Measurements from ENCODE around the gene MKX. TPM values are rescaled to one million over a fixed set of nuclear protein-coding genes. Genes with fewer than 3 reads are reported as not detected.

Gene MKX
- total RNA-seq, 2 experiments from 2014 or later: 0.81 to 1.1 TPM

DNA sequence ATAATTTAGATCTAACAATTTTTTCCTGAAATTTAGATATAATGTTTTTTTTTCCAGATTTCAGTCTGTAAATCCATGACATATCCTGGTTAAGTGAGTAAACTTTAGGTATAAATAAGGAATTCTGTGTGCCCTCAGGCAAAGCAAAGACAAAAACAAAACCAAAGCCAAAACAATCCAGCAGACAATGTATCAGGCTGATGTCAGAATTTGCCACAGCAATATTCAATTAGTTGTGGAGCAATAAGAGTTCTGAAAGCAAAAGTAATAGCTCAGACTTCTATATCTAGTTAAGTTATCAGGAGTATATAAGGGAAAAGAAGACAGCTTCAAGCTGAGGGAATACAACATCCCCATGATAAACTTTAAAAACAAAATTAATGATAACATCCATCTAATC lies 82.0 kb downstream of the MKX start:
- intact Hi-C loops (cut with micrococcal nuclease): no loop called here
- ATAC-seq: no peak
- CTCF ChIA-PET: no interaction called here
- no peaks in the 10 kb centered on the region for H3K9me3 Mint-ChIP-seq
- H3K27ac Mint-ChIP-seq: no peak overlapping the region
- no peak overlapping the region for H3K4me3 Mint-ChIP-seq
- peaks cover 31% of the 10 kb centered on the region for H3K27me3 Mint-ChIP-seq
- DNase-seq: no peak
- H3K36me3 Mint-ChIP-seq (ENCODE audit: low read depth): no peaks in the 10 kb centered on the region
- TF ChIP-seq, protein P1, sequence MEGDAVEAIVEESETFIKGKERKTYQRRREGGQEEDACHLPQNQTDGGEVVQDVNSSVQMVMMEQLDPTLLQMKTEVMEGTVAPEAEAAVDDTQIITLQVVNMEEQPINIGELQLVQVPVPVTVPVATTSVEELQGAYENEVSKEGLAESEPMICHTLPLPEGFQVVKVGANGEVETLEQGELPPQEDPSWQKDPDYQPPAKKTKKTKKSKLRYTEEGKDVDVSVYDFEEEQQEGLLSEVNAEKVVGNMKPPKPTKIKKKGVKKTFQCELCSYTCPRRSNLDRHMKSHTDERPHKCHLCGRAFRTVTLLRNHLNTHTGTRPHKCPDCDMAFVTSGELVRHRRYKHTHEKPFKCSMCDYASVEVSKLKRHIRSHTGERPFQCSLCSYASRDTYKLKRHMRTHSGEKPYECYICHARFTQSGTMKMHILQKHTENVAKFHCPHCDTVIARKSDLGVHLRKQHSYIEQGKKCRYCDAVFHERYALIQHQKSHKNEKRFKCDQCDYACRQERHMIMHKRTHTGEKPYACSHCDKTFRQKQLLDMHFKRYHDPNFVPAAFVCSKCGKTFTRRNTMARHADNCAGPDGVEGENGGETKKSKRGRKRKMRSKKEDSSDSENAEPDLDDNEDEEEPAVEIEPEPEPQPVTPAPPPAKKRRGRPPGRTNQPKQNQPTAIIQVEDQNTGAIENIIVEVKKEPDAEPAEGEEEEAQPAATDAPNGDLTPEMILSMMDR (IDR thresholded peaks at IDR 0.05): no peak
- POLR2A ChIA-PET: no interaction called here
- H3K4me1 Mint-ChIP-seq (ENCODE audit: low read depth): no peaks in the 10 kb centered on the region

DNA sequence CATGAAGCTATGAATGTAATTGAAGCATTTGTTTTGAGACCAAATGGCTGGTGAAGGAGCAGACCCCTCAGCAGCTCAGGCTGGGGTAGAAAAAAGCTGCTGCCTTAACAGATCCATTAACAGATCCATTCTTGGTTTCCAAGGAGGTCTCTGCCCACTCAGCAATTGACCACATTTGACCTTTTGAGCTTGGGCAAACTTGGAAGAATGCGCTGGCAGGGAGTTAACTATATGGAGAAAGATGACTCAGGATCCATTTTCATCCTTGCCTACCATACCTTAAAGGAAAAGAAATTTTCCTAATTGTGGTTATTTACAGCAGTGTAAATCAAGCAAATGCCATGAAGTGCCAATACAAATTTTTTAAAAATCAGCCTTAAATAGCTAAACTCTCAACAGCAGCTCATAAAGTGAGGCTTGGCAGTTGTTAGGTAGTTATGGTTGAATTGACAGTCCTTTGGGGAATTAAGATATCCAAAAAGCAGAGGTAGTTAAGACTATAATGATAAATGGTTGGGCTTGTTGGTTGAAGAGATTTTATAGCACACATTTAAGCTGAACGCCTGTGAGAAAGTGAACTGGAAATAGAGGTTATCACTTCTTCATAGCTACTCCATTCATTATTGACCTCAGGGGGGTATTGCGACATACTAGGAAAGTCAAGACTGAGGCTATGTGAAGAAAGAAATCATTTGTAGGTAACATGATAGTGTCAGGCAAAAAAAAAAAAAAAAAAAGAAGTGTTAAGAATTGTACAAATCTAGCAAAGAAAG lies 83.9 kb downstream of the MKX start:
- Mint-ChIP-seq H3K4me1 (ENCODE audit: low read depth) (no peaks in the 10 kb centered on the region), H3K9me3 (no peaks in the 10 kb centered on the region), H3K27ac (no peak overlapping the region), H3K4me3 (no peak overlapping the region), H3K36me3 (ENCODE audit: low read depth) (no peaks in the 10 kb centered on the region), H3K27me3 (peaks cover 31% of the 10 kb centered on the region)
- TF ChIP-seq, protein P1 (IDR thresholded peaks at IDR 0.05): no peak
- ATAC-seq: no peak
- CTCF ChIA-PET: interaction anchor here (0.7 kb wide), 1 partner anchor 527 kb away, joined by 4 read pairs; no protein-coding TSS in a partner anchor
- DNase-seq: no peak
- POLR2A ChIA-PET: interaction anchor here (0.7 kb wide), 1 partner anchor 1016 kb away, joined by 4 read pairs; no protein-coding TSS in a partner anchor
- intact Hi-C loops (cut with micrococcal nuclease): no loop called here

GRCh38 chr10:27660711-27661110 lies 84.9 kb downstream of the MKX start:
- ATAC-seq (no peak), DNase-seq (no peak)
- CTCF ChIA-PET: interaction anchor here (0.7 kb wide), 1 partner anchor 528 kb away, joined by 4 read pairs; no protein-coding TSS in a partner anchor
- Mint-ChIP-seq H3K4me3 (no peak overlapping the region), H3K27me3 (peaks cover 27% of the 10 kb centered on the region), H3K4me1 (ENCODE audit: low read depth) (no peaks in the 10 kb centered on the region), H3K9me3 (no peaks in the 10 kb centered on the region), H3K36me3 (ENCODE audit: low read depth) (no peaks in the 10 kb centered on the region), H3K27ac (no peak overlapping the region)
- POLR2A ChIA-PET: interaction anchor here (0.7 kb wide), 1 partner anchor 1015 kb away, joined by 4 read pairs; no protein-coding TSS in a partner anchor
- intact Hi-C loops (cut with micrococcal nuclease): no loop called here
- TF ChIP-seq, protein P1 (IDR thresholded peaks at IDR 0.05): no peak

DNA sequence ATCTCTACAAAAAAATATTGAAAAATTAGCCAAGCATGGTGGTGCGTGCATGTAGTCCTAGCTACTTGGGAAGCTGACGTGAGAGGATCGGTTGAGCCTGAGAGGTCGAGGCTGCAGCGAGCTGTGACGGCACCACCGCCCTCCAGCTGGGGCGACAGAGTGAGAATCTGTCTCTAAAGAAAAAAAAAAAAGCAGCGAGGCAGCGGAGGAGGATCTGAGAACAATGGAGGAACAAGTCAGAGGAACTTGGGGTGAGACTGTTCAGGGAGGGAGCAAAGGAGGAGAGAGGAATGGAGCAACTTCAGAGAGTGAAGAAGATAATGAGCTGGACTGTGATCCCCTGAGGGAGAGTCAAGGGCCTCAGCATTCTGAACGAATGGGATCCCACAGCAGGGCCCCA lies 85.4 kb downstream of the MKX start:
- no peak overlapping the region for H3K4me3 Mint-ChIP-seq
- intact Hi-C loops (cut with micrococcal nuclease): no loop called here
- H3K27ac Mint-ChIP-seq: no peak overlapping the region
- ChIA-PET CTCF (no interaction called here), POLR2A (no interaction called here)
- no peaks in the 10 kb centered on the region for H3K36me3 Mint-ChIP-seq (ENCODE audit: low read depth)
- H3K27me3 Mint-ChIP-seq: peaks cover 26% of the 10 kb centered on the region
- no peak for DNase-seq
- no peaks in the 10 kb centered on the region for H3K4me1 Mint-ChIP-seq (ENCODE audit: low read depth)
- TF ChIP-seq, protein P1 (IDR thresholded peaks at IDR 0.05): no peak
- ATAC-seq: no peak
- no peaks in the 10 kb centered on the region for H3K9me3 Mint-ChIP-seq

DNA sequence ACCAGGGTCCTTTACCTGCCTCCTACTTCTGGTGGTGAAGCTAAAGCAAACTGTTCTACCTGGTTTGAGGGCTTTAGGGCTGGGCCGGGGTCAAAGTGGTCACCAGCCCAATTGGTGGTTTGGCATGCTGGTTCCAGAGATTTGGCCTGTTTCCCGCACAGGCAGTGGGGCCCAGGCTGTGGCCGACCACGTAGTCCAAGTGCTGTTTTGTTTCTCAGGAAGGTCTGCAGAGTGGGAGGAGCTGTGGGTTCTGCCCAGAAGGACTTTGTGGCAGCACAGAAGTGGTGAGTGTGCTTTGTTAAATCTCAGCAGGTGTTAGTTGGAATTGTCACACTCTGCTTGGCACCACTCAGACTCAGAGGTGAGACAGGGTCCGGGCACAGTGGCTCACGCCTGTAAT lies 85.8 kb downstream of the MKX start:
- ChIA-PET CTCF (no interaction called here), POLR2A (no interaction called here)
- TF ChIP-seq, protein P1 (IDR thresholded peaks at IDR 0.05): no peak
- no peak for ATAC-seq
- Mint-ChIP-seq H3K4me1 (ENCODE audit: low read depth) (no peaks in the 10 kb centered on the region), H3K36me3 (ENCODE audit: low read depth) (no peaks in the 10 kb centered on the region), H3K27ac (no peak overlapping the region), H3K4me3 (no peak overlapping the region), H3K9me3 (no peaks in the 10 kb centered on the region), H3K27me3 (peaks cover 26% of the 10 kb centered on the region)
- no peak for DNase-seq
- intact Hi-C loops (cut with micrococcal nuclease): loop anchor here (5.0 kb wide), 3 partner anchors 102 to 287 kb away; no protein-coding TSS in a partner anchor

Data from activated CD8-positive, alpha-beta T cell treated with anti-CD3 and anti-CD28 coated beads for 36 hours (primary cell).